Activated gamma-delta T cell treated with Interleukin-2 at 50 U/mL for 16 hours (primary cell): ENCODE results near the gene CELSR3.

Source experiments
- DNase-seq: peaks from one replicate; pipeline ENCODE4 v3.0.0-alpha.2; 2020

CELSR3 gene, protein sequence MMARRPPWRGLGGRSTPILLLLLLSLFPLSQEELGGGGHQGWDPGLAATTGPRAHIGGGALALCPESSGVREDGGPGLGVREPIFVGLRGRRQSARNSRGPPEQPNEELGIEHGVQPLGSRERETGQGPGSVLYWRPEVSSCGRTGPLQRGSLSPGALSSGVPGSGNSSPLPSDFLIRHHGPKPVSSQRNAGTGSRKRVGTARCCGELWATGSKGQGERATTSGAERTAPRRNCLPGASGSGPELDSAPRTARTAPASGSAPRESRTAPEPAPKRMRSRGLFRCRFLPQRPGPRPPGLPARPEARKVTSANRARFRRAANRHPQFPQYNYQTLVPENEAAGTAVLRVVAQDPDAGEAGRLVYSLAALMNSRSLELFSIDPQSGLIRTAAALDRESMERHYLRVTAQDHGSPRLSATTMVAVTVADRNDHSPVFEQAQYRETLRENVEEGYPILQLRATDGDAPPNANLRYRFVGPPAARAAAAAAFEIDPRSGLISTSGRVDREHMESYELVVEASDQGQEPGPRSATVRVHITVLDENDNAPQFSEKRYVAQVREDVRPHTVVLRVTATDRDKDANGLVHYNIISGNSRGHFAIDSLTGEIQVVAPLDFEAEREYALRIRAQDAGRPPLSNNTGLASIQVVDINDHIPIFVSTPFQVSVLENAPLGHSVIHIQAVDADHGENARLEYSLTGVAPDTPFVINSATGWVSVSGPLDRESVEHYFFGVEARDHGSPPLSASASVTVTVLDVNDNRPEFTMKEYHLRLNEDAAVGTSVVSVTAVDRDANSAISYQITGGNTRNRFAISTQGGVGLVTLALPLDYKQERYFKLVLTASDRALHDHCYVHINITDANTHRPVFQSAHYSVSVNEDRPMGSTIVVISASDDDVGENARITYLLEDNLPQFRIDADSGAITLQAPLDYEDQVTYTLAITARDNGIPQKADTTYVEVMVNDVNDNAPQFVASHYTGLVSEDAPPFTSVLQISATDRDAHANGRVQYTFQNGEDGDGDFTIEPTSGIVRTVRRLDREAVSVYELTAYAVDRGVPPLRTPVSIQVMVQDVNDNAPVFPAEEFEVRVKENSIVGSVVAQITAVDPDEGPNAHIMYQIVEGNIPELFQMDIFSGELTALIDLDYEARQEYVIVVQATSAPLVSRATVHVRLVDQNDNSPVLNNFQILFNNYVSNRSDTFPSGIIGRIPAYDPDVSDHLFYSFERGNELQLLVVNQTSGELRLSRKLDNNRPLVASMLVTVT (N-terminal part only)

DNA sequence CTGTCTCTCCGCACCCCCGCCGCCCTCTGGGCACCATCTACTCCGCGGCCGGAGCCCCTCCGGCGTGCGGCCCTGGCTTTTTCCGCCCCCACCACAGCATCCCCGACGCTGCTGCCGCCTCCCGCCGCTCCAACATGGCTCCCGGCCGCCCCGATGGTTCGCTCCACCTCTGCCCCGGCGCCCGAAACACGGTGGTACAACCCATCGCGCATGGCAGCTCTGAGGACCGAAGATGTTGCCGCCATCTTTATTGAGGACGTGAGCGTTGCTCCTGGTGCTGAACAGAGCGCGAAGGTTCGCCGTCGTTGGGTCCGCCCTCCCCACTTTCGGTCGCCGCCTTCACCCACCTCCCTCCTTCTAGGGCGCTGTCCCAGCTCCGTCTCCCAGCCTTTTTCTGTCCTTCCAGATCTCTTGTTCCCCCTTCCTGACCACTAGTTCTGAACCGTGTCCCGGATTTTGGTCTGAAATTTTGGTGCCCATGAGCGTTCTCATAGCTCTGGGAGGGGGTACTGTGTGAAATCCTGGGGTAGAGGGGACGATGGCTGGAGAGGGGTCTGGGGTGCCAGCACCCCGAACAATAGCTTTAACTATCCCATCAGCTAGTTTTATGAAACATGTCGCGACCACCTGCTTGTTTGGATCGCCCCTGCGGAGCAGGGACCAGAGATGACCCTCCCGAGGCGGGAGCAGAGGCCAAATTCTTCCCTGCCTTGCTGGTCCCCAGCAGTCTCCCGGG lies at the start of gene CELSR3:
Gene CELSR3 (minus strand): TSS at position 134 of the 736 bp plus-strand sequence. CDS start 252 bp downstream, outside the sequence.
- DNase-seq, result peak; percentile 22

DNA sequence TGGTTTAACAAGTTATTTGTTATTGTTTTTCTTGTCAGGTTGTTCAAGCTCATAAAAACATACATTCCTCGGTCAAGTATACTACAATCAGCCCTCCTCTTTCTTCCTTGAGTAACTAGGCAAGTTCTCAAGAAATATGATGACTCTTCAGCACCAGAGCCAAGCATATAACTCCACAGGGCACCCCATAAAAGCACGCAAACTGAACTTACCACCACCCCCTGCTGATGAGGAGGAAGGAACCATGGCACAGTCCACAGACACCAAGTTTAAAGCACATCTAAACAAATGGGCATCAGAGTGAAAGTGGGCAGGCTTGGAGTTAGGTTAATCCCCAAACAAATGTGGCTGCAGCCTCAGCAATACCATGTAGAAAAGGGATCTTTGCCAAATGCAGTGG lies 49.0 kb upstream of the CELSR3 start:
- DNase-seq, result no peak

DNA sequence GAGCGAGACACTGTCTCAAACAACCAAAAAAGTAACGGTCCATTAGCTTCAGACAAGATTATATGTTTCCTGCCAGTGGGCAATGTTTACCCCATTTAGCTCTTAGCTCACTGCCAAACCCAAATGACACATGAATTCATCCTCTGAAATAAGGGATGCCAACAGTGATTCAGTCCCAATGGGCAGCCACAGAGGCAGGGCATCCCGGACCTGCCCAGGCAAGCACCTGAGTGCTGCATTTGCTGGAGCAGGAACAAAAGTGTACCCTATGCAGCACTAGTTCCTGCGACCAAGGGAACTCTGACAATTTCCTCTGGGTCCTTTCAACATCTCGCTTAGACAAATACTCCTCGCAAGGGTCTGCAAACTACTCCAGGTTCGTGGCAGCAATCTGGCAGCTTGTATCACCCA lies 46.4 kb upstream of the CELSR3 start:
- DNase-seq, result no peak

DNA sequence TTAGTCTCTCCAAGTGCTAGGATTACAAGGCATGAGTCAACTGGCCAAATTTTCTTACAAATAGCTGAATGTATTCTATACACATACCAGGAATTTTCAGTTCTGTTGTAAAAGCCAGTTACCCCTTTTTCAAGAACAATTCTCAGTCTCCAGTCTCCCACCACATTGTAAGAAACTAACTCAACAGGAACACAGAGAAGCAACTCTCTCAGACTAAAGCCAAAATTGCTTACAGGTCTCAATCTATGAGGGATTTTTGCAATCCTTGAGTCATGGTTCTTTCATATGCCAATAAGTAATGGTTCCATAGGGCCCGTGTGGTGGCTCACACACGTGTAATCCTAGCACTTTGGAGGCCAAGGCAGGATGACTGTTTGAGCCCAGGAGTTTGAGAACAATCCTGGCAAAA lies 45.8 kb upstream of the CELSR3 start:
- no peak for DNase-seq

DNA sequence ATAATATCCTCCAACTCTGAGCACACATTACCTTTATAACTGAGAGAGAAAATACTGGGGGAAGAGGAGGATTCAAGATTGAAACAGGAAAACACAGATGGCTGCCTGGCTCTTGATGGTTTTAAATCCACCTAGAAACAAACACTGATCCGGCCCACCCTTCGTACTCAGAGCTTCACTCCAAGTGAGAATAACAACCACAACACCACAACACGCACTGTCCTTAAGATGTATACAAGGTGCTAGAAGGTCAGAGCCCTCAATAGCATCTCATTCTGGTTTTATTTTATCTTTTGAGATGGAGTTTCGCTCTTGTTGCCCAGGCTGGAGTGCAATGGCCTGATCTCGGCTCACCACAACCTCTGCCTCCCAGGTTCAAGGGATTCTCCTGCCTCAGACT lies 44.5 kb upstream of the CELSR3 start:
- no peak for DNase-seq

DNA sequence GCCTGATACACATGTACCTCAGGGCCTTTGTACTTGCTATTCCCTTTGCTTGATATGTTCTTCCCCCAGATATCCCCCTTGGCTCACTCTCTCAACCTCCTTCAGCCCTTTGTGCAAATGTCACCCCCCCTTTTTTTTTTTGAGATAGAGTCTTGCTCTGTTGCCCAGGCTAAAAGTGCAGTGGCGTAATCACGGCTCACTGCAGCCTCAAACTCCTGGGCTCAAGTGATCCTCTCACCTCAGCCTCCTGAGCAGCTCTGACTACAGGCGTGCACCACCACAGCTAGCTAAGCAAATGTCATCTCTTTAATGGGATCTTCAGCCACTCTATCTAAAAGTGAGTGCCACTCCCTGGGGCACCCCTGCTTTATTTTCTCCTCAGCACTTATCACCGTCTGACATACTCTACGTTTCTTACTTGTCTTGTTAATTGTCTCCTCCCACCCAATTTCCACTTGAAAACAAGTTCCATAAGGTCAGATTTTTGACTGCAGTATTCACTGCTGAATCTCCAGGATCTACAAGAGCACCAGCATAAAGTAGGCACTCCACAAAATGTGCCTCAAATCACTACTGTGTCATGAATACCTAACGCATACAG lies 39.7 kb upstream of the CELSR3 start:
- DNase-seq, result no peak

DNA sequence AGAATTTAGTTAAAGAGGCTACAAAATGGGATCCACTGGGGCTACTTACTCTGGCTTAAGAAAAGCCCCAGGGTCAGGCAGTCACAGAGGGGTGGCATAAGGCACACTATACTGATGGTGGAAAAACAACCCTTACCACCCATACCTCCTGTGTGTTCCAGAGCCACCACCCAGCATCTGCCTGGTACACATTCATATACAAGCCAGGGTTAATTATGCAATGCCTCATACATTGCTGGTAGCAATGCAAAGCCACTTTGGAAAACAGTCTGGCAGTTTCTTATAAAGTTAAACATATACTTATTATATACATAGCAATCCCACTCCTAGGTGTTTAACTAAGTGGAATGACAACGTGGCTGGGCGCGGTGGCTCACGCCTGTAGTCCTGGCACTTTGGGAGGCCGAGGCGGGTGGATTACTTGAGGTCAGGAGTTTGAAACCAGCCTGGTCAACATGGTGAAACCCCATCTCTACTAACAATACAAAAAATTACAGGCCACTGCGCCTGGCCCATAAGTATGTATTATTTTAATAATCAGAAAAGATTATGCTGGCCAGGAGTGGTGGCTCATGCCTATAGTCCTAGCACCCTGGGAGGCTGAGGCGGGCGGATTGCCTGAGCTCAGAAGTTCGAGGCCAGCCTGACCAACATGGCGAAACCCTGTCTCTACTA lies 38.2 kb upstream of the CELSR3 start:
- no peak for DNase-seq

DNA sequence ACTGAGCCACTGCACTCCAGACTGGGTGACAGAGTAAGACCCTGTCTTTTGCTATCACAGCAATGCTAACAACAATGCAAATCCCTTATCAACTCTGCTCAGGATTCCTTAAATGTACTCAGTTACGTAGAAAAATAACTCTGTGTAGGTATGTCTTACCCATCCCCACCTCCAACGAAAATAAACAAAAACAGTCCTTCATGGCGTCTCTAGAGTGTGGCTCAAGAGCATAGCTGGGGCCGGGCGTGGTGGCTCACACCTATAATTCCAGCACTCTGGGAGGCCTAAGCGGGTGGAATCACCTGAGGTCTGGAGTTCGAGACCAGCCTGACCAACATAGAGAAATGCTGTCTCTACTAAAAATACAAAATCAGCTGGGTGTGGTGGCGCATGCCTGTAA lies 36.2 kb upstream of the CELSR3 start:
- no peak for DNase-seq

DNA sequence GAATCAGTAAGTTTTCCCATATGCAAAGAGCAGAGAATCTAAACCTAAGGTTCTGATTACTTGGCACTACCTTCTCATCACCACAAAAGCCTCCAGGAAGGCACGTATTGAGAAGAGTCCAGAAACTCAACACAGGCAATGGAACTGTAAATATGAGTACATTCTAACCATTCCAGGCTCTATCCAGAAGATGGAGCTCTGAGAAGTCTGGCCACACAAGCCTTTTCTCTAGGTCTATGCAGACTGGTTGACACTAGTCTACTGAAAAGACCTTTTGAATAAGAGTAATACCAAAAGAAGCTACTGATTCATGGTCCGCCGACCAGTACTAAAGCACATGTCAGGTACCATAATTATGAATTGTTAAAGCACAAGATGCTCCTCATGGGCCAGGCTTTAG lies 35.3 kb upstream of the CELSR3 start:
- DNase-seq, result no peak

DNA sequence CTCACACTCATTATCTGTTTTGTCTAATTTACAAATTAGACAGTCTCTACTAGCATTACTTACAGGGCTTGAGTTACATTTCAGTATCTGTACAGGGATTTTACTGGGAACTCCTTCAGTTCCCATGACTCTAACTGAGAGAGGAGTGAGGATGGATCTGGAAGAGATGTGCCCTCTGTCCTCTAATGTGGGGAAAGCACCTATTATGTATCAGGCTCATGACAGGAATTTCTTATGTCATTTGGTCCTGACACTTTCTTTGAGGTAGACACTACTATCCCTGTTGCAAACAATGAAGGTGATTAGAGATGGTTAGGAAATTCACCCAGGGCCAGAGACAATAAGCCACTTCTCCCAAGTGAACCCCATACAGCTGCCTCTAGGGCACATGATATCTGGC lies 33.9 kb upstream of the CELSR3 start:
- DNase-seq, result no peak

DNA sequence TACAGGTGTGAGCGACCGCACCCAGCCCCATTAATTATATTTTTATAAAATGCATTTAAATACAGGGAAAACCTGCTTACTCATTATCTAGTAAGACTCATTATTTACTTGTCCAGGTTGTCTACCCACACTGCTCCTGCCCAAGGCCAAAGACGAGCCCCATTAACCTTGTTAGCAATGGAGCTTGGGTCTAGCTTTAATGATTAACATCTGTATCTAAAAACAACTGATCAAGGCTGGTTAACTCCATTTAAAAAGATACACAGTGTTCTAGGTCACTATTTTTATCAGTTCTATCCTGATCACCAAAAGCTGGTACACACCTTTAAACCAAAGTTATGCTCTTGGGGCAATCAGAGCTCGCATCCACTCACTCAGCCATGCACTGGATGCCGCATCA lies 33.5 kb upstream of the CELSR3 start:
- DNase-seq, result no peak

DNA sequence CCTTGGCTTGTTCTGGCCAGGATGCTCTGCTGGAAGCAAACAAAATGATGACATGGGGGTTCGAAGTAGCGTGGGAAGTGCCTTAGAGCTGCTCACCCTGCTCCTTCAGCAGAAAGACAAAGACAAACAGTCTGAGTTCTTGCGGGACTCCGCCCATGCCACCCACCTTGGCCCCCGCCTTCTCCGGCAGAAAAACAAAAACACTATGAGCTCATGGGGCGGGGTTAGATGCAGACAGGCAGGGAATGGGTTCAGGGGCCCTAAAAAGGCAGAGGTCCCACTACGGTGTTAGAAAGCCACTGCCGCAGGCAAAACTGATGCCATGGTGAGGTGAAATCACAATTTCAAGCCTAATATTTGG lies 32.7 kb upstream of the CELSR3 start:
- no peak for DNase-seq

DNA sequence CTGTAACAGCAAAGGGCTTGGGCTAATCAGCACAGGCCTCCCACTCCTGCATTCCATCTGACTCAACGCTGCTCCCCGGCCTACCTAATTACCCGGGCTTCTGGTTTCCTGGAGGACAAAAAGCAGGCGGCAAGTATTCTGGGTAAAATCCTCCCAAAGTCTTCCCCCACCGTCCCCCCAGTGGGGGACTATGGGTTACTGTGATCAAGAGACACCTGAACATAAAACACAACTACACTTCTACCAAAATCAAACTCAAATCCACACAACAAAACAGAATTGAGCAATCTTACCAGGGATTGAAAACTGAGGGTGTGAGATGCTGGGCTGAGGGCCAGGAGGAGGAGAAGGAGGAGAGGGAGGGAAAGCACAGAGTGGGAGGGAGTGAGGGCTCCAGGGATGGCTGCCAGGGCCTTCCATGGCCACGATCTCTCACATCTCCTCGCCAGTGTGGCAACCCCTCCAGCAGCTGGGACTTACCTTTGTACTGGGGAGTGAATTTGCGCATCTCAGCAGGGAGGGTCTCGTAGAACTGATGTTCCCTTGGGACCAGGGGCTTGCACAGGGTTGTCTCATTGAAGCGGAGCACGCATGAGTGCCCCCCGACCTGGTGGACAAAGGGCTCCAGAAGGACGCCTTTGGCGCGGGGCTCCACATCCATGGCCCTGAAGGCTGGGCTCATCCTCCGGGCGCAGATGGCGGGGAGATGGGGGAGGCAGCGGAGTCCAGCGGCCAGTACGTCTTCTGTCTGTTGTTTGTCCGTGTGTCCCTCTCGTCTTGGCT lies 32.1 kb upstream of the CELSR3 start:
- no peak for DNase-seq

DNA sequence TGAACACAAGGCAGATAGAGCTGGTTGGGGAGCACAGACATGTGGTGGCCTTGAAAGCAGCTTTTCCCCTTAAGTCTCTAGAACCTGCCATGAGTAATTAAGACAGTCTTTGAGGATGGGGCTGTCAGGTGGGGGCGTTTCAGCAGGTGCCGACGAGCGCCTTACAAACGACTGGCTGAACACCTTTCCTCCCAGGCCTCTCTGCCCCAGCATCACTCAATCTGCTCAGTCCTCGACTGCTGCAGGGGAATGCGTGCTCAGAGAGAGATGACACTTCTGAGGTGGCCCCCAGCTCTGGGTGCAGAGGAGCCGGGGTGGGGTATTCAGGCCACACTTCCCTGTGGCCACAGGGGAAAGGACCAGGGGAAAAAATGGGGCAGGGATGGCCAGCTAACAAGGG lies 31.1 kb upstream of the CELSR3 start:
- no peak for DNase-seq

DNA sequence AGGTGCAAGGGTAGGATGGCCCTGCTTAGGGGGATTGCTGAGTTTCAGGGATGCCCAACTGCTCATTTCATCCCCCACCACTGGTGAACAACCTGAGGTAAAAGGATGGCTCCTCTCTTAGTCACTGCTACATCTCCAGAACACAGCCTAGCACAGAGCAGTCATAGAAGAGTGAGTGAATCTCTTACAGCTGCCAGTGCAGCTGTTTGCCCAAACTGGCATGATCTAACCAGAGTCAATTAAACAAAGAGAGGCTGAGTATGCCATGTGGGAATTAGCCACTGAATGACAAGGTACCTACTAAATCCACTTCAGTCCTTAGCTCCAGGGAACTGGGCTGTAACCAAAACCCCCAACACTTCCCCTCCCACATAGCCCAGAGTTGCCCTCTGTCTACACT lies 29.9 kb upstream of the CELSR3 start:
- no peak for DNase-seq

DNA sequence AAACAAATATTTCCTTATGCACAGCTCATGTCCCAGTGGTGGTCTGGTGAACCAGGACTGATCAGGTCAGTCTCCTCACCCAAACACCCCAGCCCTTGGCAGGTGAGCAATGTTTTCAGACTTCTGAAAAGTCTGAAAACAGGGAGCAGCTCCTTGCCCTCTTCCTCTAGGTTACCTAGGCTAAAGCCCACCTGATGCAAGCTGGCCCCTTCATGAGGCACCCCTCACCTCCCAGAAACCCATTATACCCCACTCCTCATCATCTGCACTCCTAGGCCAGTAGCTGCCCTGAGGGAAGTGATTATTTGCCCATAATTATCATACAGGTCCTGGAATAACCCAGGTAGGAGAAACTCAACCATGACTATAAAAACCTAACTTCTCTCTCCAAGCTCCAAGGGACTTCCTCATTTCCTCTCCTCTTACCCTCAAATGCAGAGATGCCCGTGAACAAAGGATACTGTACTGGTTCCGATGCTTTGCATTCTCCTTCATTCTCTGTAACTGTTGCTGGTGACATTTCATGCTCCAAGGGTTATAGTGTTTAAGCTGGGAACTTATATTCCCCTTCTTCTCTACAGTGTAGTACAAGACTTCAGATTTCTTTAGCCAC lies 28.3 kb upstream of the CELSR3 start:
- no peak for DNase-seq

DNA sequence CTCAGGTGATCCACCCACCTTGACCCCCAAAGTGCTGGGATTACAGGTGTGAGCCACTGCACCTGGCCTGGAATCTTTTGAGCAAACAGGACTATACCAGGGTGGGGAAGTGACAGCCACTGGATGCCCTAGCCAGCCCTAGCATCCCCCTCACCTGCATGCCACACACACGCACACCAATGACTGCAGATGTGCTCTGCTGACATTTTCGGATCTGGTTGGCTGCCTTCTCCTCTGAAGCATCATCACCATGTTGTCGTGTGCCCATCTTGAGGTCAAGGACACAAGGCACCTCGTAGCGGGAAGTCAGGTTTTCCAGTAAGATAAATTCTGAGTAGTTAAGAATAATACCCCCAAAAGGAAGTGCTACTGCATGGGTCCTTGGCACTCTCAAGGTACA lies 26.7 kb upstream of the CELSR3 start:
- no peak for DNase-seq

DNA sequence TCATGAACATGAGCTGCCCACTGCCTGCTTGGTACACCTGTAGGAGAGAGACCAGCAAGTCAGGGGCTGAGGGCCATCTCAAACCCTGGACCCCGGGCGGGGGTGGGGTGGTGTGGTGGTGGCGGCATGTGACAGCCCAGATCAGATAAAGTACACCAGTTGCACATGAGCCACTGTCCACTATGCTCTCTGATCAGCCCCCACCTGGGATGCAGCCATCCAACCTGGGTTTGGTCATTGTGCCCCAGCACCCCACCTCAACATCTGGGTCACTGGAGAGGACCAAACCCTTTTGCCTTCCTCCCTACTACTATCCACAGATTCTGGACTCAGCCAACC lies 26.0 kb upstream of the CELSR3 start:
- DNase-seq, result no peak

DNA sequence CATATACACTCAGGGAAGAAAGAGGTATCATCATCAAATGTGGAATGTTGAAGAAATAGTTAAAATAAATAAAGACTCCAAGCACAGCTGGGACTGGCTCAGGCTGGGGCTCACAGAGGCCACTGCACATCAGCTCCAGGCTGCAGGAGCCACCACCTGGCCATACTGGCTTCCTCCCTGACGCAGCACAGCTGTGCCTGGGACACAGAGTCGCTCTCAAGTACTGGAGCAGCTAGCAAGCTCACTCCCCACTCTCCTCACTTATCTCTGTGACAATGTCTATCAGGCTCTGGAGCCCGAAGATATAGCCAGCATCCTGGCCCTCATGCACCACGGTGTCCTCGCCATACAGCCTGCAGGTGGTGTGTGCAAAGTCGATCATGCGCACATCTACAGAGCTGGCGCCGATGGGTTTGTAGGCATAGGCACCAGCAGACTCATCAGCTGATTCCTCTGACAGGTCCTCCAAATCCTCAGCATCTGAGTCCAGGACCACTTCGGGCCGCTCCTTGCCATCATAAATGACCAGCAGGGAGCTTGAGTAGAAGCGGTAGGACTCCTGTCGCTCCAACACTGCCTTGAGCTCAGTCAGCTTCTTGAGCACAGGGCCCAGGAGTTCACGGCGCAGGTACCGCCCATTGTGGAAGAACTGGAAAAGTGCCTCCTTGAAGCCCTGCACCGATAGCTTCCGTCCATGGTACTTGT lies 25.5 kb upstream of the CELSR3 start:
- no peak for DNase-seq

DNA sequence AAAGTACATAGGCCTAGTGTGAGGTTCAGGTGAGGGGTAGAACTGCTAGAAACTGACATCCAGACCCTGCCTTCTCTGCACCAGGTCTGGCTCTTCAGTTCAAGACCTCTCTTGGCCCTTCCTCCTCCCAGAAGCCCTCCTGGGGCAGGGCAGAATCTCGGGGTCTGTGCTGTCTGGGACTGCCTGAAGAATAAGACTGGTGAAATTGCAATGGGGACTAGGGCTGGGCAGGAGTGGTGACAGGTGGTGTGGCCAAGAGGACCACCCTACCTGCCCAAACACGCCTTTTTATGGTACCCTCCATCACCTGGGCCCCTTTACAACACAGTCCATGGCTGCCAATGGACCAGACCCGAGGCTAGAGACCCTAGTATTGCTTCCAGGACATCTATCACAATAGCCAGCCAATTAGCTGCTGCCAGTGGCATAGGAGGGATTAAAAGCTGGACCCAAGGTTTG lies 24.6 kb upstream of the CELSR3 start:
- DNase-seq, result no peak
